ENCODE data around the gene ATP6V1G1. TPM values are rescaled to one million over a fixed set of nuclear protein-coding genes. Genes with fewer than 3 reads are reported as not detected.
"Not testable (repeated sequence)": the region's sequence is repeated elsewhere in the genome, so short reads cannot be mapped to it uniquely, and the experiment has no call there.

The ATP6V1G1 gene
- total RNA-seq, 1 experiment from 2014 or later, result 119 TPM

DNA sequence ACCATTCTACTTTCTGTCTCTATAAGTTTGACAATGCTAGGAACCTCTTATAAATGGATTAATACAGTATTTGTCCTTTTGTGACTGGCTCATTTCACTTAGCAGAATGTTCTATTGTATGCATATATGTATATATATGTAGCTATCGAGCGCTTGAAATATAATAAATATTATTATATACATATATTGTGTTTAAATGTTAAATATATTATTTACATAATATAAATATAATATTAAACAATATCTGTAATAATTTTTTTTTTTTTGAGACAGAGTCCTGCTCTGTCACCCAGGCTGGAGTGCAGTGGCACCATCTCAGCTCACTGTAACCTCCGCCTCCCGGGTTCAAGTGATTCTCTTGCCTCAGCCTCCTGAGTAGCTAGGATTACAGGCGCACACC, 9.4 kb upstream of the ATP6V1G1 start:
- not testable (repeated sequence) for H3K4me3 Mint-ChIP-seq; H3K56ac ChIP-seq (ENCODE audit: insufficient read length, low read depth, low read length); H3K27me3 Mint-ChIP-seq (ENCODE audit: low read depth); H2AFZ ChIP-seq (ENCODE audit: low read length); H3K23me2 ChIP-seq (ENCODE audit: insufficient read length, low read depth, low read length, poor library complexity, severe bottlenecking); H3K14ac ChIP-seq (ENCODE audit: insufficient read depth, low read length); H3K4me2 ChIP-seq (ENCODE audit: insufficient read depth, insufficient read length, low read length); H3K27ac Mint-ChIP-seq; H4K5ac ChIP-seq (ENCODE audit: insufficient read length, low read depth, low read length); H3K4me1 ChIP-seq (ENCODE audit: insufficient read depth, low read length); H3T11ph ChIP-seq (ENCODE audit: low read length); H3K23ac ChIP-seq (ENCODE audit: insufficient read length, low read depth, low read length); H2BK20ac ChIP-seq (ENCODE audit: low read depth, low read length, poor library complexity, severe bottlenecking); H4K8ac ChIP-seq (replicated peaks; ENCODE audit: insufficient read length, low read depth, low read length); H3K4ac ChIP-seq (ENCODE audit: low read depth, low read length); H3K9me3 Mint-ChIP-seq; H2BK5ac ChIP-seq (ENCODE audit: insufficient read length, low read length); H3K79me2 ChIP-seq (ENCODE audit: insufficient read depth, low read length); H4K91ac ChIP-seq (ENCODE audit: insufficient read length, low read depth, low read length); H2BK15ac ChIP-seq (ENCODE audit: low read depth, low read length); H2BK12ac ChIP-seq (ENCODE audit: insufficient read length, low read depth, low read length); H3K36me3 Mint-ChIP-seq (ENCODE audit: insufficient read depth in 1 of 3, low read depth in 3 of 3); H3K9me3 ChIP-seq (ENCODE audit: control insufficient read depth, low read depth, low read length); H4K20me1 ChIP-seq (ENCODE audit: control insufficient read depth, insufficient read depth, insufficient read length); H3K79me1 ChIP-seq (ENCODE audit: insufficient read depth, low read depth, low read length, poor library complexity, severe bottlenecking); H3K9ac ChIP-seq (ENCODE audit: extremely low read depth, insufficient read length, low read length); H3K27ac ChIP-seq (ENCODE audit: insufficient read length, low read depth, low read length); H3K27me3 ChIP-seq (ENCODE audit: insufficient read depth, low read length); H3K18ac ChIP-seq (ENCODE audit: insufficient read length, low read depth, low read length); H2BK120ac ChIP-seq (ENCODE audit: low read depth, low read length, poor library complexity, severe bottlenecking); H2AK5ac ChIP-seq (ENCODE audit: insufficient read length, low read length); DNase-seq
- no CpG with 5 or more reads among the region's 5 CpGs for WGBS (ENCODE audit: extremely low coverage, insufficient read length, low lambda C conversion rate)
- peaks cover 14 to 28% of the 10 kb centered on the region in 2 experiments for H3K4me1 Mint-ChIP-seq
